HG03039 (cell line): ENCODE measurements around the gene STIP1.
A peak's percentile ranks its signal among the peaks of the same experiment; 100 is the strongest.

Experiments
- ATAC-seq: cut with Tn5 transposase; IDR thresholded peaks from one replicate; pipeline ENCODE4 v1.9.1; 2021; ENCODE audit warnings: mild to moderate bottlenecking, moderate library complexity; ENCODE audit not compliant: unreplicated experiment

STIP1 gene

DNA sequence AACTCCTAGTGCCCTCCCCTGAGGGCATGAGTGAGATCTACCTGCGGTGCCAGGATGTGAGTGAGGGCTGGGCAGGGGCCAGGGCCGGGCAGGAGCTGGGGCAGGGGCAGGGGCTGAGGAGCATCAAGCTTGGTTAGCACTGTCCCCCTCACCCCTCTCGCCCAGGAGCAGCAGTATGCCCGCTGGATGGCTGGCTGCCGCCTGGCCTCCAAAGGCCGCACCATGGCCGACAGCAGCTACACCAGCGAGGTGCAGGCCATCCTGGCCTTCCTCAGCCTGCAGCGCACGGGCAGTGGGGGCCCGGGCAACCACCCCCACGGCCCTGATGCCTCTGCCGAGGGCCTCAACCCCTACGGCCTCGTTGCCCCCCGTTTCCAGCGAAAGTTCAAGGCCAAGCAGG is 34.3 kb downstream of the STIP1 start:
- ATAC-seq, result no peak

GRCh38 chr11:64220798-64221197 is 34.8 kb downstream of the STIP1 start:
- no peak for ATAC-seq

GRCh38 chr11:64222651-64223000 is 36.7 kb downstream of the STIP1 start:
- no peak for ATAC-seq

DNA sequence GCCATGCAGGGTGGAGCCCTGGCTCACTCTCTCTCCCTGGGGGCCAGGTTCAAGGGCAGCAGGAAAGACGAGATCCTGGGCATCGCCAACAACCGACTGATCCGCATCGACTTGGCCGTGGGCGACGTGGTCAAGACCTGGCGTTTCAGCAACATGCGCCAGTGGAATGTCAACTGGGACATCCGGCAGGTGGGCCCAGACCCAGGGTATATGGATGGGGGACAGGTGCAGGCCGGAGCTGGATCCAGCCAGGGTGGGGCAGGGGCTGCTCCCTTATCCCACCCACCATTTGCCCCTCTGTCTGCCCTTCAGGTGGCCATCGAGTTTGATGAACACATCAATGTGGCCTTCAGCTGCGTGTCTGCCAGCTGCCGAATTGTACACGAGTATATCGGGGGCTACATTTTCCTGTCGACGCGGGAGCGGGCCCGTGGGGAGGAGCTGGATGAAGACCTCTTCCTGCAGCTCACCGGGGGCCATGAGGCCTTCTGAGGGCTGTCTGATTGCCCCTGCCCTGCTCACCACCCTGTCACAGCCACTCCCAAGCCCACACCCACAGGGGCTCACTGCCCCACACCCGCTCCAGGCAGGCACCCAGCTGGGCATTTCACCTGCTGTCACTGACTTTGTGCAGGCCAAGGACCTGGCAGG is 37.2 kb downstream of the STIP1 start:
- no peak for ATAC-seq

DNA sequence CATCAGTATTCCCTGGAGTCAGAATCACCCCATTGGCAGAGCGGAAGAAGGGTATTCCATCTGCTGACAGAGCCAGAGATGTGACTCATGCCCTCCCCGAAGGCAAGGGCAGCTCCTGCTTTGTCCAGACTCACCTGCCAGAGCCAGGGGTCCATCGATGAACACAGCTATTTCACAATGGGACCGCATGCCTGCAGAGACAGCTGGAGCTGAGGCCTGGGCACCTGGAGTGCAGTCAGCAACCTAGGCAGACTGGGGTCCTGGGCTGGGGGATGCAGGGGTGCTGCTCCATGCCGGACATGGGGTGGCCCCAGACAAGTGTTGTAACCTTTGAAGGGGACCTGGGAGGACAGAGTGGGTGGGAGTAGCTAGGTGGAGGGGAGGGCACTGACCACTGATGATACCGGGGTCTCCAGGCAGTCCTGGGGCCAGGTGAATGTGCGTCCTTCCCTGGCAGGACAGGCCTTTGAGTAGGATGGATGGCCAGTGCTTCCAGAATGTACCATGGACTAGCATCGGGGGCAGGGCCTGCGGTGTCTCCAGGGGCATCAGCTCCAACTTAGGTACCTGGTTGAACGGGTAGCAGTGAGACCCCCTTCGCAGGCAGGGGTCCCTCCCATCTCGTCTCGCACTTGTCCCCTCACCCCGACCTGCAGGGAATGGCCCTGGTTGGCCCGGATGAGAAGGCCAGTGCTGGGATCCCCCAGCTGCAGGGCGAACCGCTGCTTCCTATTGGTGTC is 38.4 kb downstream of the STIP1 start:
- ATAC-seq, result no peak

DNA sequence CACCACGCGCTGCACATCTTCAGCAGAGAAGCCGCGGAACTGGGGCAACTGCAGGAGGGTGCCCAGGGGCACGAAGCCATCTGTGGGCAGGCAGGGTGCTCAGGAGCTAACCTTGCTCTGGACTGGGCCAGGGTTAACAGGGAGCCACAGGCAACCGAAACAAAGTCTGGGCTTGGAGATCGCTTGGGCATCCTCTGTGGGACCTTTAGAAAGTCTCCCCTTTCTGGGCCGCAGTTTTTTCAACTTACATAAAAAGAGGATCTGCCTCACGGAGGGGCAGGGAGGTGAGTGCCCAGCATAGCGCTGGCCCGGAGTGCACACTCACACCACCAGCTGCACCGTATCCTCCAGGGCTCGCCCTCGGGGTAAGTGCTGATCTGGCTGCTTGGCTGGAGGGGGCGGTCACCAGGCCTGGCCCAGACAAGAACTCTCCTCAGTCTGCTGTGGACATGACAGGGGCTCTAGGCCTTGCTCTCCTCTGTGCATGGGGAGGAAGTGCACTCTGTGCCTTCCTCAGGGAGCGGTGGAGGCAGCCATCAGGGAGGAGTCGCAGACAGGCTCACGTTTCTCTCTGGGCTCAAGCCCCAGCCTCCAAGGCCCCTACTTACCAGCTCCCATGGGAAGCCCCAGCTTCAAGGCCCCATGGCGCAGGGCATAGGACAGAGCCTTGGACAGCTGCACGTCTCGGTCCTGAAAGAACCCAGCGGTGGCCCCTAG is 39.1 kb downstream of the STIP1 start:
- ATAC-seq, result no peak

- ATAC-seq, result peak; percentile 35
These were observed 39.9 kb downstream of the STIP1 start, which contains the start of the genes NUDT22 and TRPT1 for GRCh38 chr11:64225608-64226506. TSS of gene NUDT22 (plus strand) at chr11:64226274. CDS start at chr11:64226653, 379 bp downstream. TSS of gene TRPT1 (minus strand) at chr11:64226186. CDS start at chr11:64225860, 326 bp downstream.

DNA sequence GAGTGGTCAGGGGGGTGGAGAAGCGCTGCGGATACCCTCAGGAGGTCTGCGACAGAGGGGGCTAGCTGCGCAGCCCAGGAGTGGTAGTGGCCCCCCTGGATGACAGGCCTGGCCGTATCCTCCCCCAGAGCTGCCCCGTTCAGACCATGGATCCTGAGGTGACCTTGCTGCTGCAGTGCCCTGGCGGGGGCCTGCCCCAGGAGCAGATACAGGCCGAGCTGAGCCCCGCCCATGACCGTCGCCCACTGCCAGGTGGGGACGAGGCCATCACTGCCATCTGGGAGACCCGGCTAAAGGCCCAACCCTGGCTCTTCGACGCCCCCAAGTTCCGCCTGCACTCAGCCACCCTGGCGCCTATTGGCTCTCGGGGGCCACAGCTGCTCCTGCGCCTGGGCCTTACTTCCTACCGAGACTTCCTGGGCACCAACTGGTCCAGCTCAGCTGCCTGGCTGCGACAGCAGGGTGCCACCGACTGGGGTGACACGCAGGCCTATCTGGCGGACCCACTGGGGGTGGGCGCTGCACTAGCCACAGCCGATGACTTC is 40.6 kb downstream of the STIP1 start:
- no peak for ATAC-seq

GRCh38 chr11:64227405-64227956 is 41.5 kb downstream of the STIP1 start:
- ATAC-seq, result no peak

- no peak for ATAC-seq
These were observed 43.2 kb downstream of the STIP1 start for GRCh38 chr11:64229090-64229743.

GRCh38 chr11:64229744-64230170 is 43.8 kb downstream of the STIP1 start:
- no peak for ATAC-seq

DNA sequence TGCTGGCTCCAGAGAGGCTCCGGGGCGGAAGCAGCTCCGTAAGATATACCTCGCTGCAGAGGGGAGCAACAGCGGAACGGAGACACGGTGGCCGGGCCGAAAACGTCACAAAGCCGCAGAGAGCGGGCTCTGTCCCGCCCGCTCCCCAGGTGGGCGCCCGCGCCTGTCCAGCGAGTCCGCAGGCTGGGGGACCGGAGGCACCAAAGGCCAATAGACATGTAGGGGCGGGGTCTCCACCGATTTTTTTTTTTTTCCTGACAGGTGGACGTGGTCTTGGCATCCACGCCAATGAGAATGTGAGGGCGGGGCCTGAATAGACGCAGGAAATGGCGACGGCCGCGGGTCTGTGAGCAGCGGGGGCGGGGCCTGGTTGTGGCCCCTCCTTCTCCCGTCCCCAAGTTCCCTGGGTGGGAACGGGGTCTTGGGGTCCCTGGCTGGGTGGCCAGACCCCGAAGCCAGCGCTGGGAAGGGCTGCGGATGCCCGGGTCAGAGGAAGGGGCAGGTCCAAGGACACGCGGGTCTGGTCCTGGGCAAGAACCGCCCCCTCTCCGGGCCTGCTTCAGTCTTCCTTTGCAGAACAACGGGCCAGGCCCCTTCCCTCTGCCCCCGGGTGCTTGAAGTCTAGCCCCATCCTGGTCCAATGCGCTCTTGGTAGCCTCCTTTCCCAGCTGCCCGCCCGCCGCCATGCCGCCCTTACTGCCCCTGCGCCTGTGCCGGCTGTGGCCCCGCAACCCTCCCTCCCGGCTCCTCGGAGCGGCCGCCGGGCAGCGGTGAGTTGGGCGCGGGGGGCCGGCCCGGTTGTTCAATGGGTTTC is 44.4 kb downstream of the STIP1 start, which contains the start of gene DNAJC4:
DNAJC4 (plus strand) TSS at position 378 of the 814 bp plus-strand sequence; CDS start at position 685, 307 bp downstream.
- peak; percentile 42 for ATAC-seq

GRCh38 chr11:64230985-64231365 is 45.0 kb downstream of the STIP1 start:
- no peak for ATAC-seq

- ATAC-seq, result no peak
These were observed 45.6 kb downstream of the STIP1 start for GRCh38 chr11:64231546-64231945.

GRCh38 chr11:64232182-64232966 is 46.4 kb downstream of the STIP1 start:
- ATAC-seq, result no peak

GRCh38 chr11:64232967-64233315 is 47.0 kb downstream of the STIP1 start:
- ATAC-seq, result no peak

GRCh38 chr11:64233913-64234586 is 48.1 kb downstream of the STIP1 start, which contains the start of gene VEGFB:
TSS of gene VEGFB (plus strand) at chr11:64234584. CDS start at chr11:64234834, 250 bp downstream.
- peak; percentile 31 for ATAC-seq
